Endothelial cell of umbilical vein (primary cell): ENCODE measurements around the gene BAG3.

Experiments used
- EZH2 ChIP-seq: IDR thresholded peaks from 2 replicates; pipeline ENCODE4 v1.6.1; 2012; ENCODE audit warnings: borderline replicate concordance, low read depth, mild to moderate bottlenecking, moderate library complexity, low read length, inconsistent platforms; ENCODE audit not compliant: severe bottlenecking
- POLR2A ChIP-seq: IDR thresholded peaks from 2 replicates; pipeline ENCODE4 v1.6.1; 2012; ENCODE audit warnings: low read depth, mild to moderate bottlenecking, control low read depth, low read length
- TF ChIP-seq, protein P1 (sequence below), 2 donors: IDR thresholded peaks; 1 replicate in 1 of 2; 2 replicates in 1 of 2; pipeline ENCODE4 v1.5.1; 2011; ENCODE audit warnings: low read length in 2 of 2, mild to moderate bottlenecking in 2 of 2, moderate library complexity in 2 of 2, control low read depth in 1 of 2, inconsistent platforms in 1 of 2, low read depth in 1 of 2; ENCODE audit not compliant: insufficient read depth in 1 of 2; ENCODE audit errors: extremely low read depth in 1 of 2

DNA sequence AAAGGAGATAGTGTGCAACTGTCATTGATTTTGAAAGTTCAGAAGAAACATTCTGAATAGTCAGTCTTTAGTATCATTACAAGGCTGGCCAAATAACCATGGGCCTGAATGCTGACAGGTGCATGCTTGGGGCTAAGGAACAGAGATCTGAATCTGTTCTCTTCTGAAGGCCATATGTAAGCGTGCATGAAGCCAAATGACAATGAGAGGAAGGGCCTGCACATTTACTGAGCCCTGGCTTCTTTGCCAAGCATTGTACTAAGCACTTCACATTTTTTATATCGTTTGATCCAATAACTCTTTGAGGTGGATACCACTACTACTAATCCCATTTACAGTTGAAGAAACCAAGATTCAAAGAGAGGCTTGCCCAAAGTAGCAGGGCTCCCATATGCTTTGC lies 32.0 kb upstream of the BAG3 start:
- no peak for TF ChIP-seq EZH2
- TF ChIP-seq, protein P1, sequence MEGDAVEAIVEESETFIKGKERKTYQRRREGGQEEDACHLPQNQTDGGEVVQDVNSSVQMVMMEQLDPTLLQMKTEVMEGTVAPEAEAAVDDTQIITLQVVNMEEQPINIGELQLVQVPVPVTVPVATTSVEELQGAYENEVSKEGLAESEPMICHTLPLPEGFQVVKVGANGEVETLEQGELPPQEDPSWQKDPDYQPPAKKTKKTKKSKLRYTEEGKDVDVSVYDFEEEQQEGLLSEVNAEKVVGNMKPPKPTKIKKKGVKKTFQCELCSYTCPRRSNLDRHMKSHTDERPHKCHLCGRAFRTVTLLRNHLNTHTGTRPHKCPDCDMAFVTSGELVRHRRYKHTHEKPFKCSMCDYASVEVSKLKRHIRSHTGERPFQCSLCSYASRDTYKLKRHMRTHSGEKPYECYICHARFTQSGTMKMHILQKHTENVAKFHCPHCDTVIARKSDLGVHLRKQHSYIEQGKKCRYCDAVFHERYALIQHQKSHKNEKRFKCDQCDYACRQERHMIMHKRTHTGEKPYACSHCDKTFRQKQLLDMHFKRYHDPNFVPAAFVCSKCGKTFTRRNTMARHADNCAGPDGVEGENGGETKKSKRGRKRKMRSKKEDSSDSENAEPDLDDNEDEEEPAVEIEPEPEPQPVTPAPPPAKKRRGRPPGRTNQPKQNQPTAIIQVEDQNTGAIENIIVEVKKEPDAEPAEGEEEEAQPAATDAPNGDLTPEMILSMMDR (IDR thresholded peaks at IDR 0.05; ENCODE audit: extremely low read depth in 1 of 2, insufficient read depth in 1 of 2, low read depth in 1 of 2, low read length in 2 of 2): no peak
- no peak for TF ChIP-seq POLR2A
